ENCODE data around the gene PIH1D1.

Gene PIH1D1

GRCh38 chr19:49451430-49452181, at the start of gene PIH1D1:
Gene PIH1D1, minus strand, starts transcription at chr19:49451814. Its CDS starts 240 bp downstream, at chr19:49451574.
- DNase-seq: peak; percentile 100

GRCh38 chr19:49499030-49499670, 47.5 kb upstream of the PIH1D1 start:
- no peak for DNase-seq

GRCh38 chr19:49498475-49498874, 46.9 kb upstream of the PIH1D1 start:
- DNase-seq: no peak

- no peak for DNase-seq
Observed at GRCh38 chr19:49497789-49498103, 46.1 kb upstream of the PIH1D1 start.

- peak; percentile 21 for DNase-seq
Observed at GRCh38 chr19:49497047-49497788, 45.6 kb upstream of the PIH1D1 start.

- no peak for DNase-seq
Observed at GRCh38 chr19:49496574-49497008, 45.0 kb upstream of the PIH1D1 start.

- DNase-seq: peak; percentile 47
Observed at GRCh38 chr19:49492573-49493405, 41.2 kb upstream of the PIH1D1 start.

- no peak for DNase-seq
Observed at GRCh38 chr19:49491804-49492572, 40.4 kb upstream of the PIH1D1 start.

- DNase-seq: no peak
Observed at GRCh38 chr19:49491030-49491803, 39.6 kb upstream of the PIH1D1 start.

GRCh38 chr19:49490287-49491029, 38.8 kb upstream of the PIH1D1 start:
- no peak for DNase-seq

GRCh38 chr19:49489601-49490167, 38.1 kb upstream of the PIH1D1 start:
- no peak for DNase-seq

GRCh38 chr19:49488863-49489537, 37.4 kb upstream of the PIH1D1 start:
- no peak for DNase-seq

GRCh38 chr19:49488046-49488862, 36.6 kb upstream of the PIH1D1 start:
- no peak for DNase-seq

GRCh38 chr19:49487277-49488045, 35.8 kb upstream of the PIH1D1 start, which contains the start of gene RPL13A:
Gene RPL13A, plus strand, starts transcription at chr19:49487608. Its CDS starts 22 bp downstream, at chr19:49487630.
- DNase-seq: peak; percentile 98

GRCh38 chr19:49486710-49487276, 35.2 kb upstream of the PIH1D1 start:
- no peak for DNase-seq

GRCh38 chr19:49486232-49486631, 34.6 kb upstream of the PIH1D1 start:
- no peak for DNase-seq

- no peak for DNase-seq
Observed at GRCh38 chr19:49481020-49481683, 29.5 kb upstream of the PIH1D1 start.
